IPS-18c (cell line): ENCODE measurements around the gene CCDC54.

Experiments used
- H3K4me3 ChIP-seq: 2 replicates; pipeline ENCODE4 v1.7.0; 2013; ENCODE audit warnings: low read depth, mild to moderate bottlenecking, low read length, moderate library complexity; ENCODE audit not compliant: insufficient read depth
- H3K9me3 ChIP-seq: one replicate; pipeline ENCODE4 v1.6.1; 2013; ENCODE audit warnings: mild to moderate bottlenecking, low read length, moderate library complexity; ENCODE audit not compliant: control insufficient read depth, insufficient read depth

The CCDC54 gene

DNA sequence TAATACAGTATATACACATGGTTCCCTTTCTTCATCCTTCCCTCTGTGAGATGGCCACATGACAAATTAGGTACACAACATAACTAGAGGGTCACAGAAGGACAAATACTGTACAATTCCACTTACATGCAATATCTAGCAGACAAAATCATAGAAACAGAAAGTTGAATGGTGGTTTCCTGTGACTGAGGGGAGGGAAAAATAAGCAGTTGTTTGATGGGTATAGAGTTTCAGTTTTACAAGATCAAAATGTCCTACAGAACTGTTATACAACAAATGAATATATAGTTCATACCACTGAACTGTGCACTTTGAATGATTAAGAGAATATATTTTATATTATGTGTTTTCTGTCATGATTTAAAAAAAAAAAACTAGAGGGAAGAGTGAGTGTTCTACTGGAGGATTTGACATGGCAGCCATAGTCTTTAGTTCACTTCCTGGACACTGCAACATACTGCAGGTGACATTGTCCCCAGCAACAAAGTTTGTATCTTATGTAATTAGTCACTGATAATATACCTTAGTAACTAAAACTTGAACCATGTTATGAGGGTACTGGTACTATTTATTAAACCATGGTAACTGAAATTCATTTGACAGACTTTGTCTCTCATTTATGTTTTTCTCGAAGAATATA, 37.2 kb downstream of the CCDC54 start:
- Histone ChIP-seq H3K4me3 (no peak overlapping the region), H3K9me3 (no peaks in the 10 kb centered on the region)

DNA sequence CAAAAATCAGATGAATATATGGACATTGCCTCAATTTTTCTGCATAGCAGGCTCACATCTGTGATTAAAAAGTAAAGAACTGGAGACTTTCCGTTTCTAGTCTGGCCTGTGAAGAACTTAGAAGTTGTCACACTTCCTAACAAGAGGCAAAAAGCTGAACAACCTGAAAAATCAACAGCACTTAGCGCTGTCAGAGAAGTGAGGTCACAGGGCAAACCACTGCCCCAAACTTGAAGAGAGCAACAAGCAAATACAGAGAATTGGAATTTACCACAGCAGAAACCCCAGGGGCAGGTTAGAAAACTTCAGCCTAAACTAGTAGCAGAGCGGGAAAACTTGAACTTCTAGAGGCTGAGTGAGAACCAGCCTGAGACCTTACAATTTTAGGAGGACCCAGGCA, 38.9 kb downstream of the CCDC54 start:
- H3K4me3 ChIP-seq = no peak overlapping the region
- no peaks in the 10 kb centered on the region for H3K9me3 ChIP-seq

DNA sequence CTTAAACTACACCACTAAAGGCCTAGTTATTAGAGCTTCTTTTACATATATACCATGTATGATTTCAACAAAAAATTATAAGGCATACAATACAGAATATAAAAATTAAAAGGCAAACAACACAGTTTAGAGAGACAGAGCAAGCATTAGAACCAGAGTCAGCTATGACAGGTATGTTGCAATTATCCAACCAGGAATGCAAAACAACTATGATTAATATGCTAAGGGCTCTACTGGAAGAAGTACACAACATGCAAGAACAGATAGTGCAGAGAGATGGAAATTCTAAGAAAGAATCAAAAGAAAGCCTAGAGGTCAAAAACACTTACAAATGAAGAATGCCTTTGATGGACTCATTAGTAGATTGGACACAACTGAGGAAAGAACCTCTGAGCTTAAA, 39.6 kb downstream of the CCDC54 start:
- Histone ChIP-seq H3K4me3 (no peak overlapping the region), H3K9me3 (no peaks in the 10 kb centered on the region)

DNA sequence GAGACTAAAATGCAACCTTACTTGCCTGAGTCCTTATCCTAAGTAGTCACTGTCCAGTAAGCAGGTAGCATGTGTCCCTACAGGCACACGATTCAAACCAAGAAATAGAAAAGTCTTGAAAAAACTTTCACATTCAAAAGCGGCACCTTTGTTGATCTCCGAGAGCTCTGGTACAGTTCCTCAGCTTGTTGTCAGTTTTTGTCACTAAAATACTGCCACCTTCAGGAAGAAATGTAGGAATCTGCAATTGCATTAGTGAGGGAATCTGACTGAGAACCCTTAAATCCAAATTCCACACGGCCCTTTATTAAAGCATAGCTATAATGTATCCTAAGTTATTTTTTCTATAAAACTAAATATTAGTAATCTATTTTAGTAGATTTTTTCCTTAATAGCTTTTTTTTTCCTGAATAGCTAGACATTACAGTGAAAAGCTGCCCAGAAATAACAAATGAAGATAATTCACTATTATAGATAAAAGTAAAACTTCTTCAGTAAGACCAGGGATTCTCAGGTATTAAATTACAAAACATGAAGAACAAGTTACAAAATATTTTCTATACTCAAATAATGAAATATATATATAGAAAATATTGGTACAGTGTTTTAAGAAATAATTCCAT, 44.0 kb downstream of the CCDC54 start:
- Histone ChIP-seq H3K4me3 (no peak overlapping the region), H3K9me3 (no peaks in the 10 kb centered on the region)

DNA sequence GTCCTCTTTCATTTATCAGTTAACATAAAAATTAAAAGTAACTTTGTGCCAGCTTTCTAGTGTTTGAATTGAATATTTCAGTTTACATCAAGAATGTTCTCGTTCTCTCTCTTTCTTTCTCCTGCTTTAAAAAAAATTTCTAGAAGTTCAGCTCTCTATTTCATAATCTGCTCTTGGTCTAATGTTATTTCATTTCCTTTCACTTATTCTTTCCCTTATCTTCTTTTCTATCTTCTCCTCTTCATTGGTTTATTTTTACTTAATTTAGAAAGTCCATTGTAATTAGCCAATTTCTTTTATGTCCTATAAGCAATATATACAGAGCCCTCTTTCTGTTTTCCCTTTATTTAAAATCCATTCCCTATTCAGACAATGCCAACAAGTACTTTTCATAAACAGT, 44.6 kb downstream of the CCDC54 start:
- H3K4me3 ChIP-seq = no peak overlapping the region
- no peaks in the 10 kb centered on the region for H3K9me3 ChIP-seq

DNA sequence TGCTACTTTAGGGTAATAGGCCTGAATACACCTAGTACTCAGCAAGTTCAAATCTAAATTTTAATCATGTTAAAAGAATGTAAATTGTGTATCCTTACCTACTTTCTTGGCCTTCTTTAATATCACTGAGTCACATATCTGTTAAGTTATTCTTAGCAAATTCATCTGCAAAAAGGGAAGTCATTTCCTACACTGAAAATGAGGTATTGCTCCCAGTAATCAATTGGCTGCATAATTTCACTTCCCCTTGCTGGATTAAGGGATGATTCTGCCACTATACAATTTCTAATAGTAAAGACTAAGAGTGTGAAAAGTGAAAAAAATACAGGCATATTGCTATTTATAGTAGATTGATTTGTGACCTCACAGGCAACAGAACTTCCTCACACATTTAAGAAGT, 47.8 kb downstream of the CCDC54 start:
- no peak overlapping the region for H3K4me3 ChIP-seq
- no peaks in the 10 kb centered on the region for H3K9me3 ChIP-seq

DNA sequence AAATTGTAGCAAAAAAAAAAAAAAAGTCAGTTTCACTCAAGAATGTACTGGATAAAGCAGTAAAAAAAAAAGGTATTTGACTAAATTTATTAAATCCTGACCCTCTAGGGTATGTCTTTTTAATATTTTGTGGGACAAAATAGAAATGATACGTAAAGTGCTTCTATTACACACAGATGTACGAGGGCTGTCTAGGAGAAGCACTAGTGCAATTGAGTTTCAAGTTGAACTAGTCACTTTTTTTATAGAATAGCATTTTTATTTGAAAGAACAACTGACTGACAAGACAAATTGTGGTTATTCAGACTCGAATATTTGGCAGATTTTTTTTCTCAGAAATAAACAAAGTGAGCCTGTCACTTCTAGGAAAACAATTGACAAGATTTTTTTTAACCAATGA, 49.0 kb downstream of the CCDC54 start:
- H3K9me3 ChIP-seq = no peaks in the 10 kb centered on the region
- no peak overlapping the region for H3K4me3 ChIP-seq
